ENCODE measurements around the gene SDCBP2. TPM values are rescaled to one million over a fixed set of nuclear protein-coding genes. Genes with fewer than 3 reads are reported as not detected.

Gene SDCBP2
- total and polyA plus RNA-seq, 2 of the 8 experiments (the other 6 are each of a cell fraction or from before 2014, with no cell fraction given): 4.2 to 6.7 TPM

DNA sequence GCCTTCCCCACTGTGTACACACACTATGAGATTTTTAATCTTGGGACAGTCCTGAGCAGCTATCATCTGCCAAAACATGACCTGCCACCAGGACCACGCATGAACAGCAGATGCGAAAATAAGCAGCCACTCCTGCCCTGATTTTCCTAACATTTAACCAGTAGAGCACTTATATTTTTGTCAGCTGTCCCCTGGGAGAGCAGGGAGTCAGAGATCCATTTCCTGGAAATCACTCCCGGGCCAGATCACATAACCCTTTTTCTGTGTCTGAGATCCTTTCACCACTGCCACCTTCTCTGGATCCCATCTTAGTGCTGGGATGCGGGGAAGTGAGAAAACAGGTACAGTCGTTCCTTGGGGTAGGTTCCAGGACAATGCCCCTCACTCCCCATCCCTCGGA, 5.7 kb downstream of the SDCBP2 start:
- Histone ChIP-seq H2BK15ac (ENCODE audit: low read length) (no peak overlapping the region), H3K27me3 (replicated peaks in 1 of 4; ENCODE audit: control insufficient read depth in 3 of 4, extremely low read depth in 1 of 4, insufficient read depth in 3 of 4, low read length in 3 of 4) (no peaks in the 10 kb centered on the region; a peak in 1 of 7 replicates), H2BK120ac (replicated peaks; ENCODE audit: low read depth, low read length) (no peak overlapping the region), H3K79me1 (ENCODE audit: low read depth, low read length) (peaks cover 16% of the 10 kb centered on the region), H4K20me1 (replicated peaks in 1 of 2; ENCODE audit: control insufficient read depth in 1 of 2, insufficient read depth in 2 of 2, low read length in 2 of 2) (peaks cover 4 to 17% of the 10 kb centered on the region in 2 experiments), H3K4me2 (ENCODE audit: insufficient read depth in 1 of 2, low read depth in 2 of 2, low read length in 2 of 2) (no peak overlapping the region), H3K9ac (replicated peaks in 1 of 4; ENCODE audit: extremely low read depth in 1 of 4, low read depth in 3 of 4, low read length in 3 of 4) (no peak overlapping the region), H4K5ac (ENCODE audit: insufficient read length, low read depth, low read length) (no peak overlapping the region), H2AK5ac (ENCODE audit: low read depth, low read length) (no peak overlapping the region), H4K8ac (ENCODE audit: extremely low read depth, insufficient read depth, low read length) (no peak overlapping the region), H3K18ac (ENCODE audit: extremely low read depth, low read length) (no peak overlapping the region), H2BK5ac (ENCODE audit: low read depth, low read length) (no peak overlapping the region), H3K4ac (replicated peaks; ENCODE audit: insufficient read length, low read depth, low read length) (no peak overlapping the region), H3K27ac (ENCODE audit: low read depth, low read length) (no peak overlapping the region), H3K14ac (ENCODE audit: insufficient read length) (no peak overlapping the region), H2BK20ac (ENCODE audit: low read length) (no peak overlapping the region), H2BK12ac (ENCODE audit: low read depth, low read length) (no peak overlapping the region), H2AFZ (ENCODE audit: low read length) (0 out of 2 replicates have a peak overlapping the region, but pooled peaks have one; percentile 12), H3K56ac (replicated peaks; ENCODE audit: insufficient read length, low read depth, low read length) (no peak overlapping the region), H3K9me3 (ENCODE audit: insufficient read depth in 2 of 2, low read depth in 1 of 2, low read length in 1 of 2) (no peaks in the 10 kb centered on the region), H4K91ac (replicated peaks; ENCODE audit: insufficient read length, low read length) (no peak overlapping the region), H3K36me3 (ENCODE audit: control insufficient read depth in 2 of 4, insufficient read depth in 4 of 4, low read length in 3 of 4) (no peaks in the 10 kb centered on the region), H3K23me2 (ENCODE audit: low read depth, low read length) (peaks cover 10% of the 10 kb centered on the region), H3K4me1 (replicated peaks in 1 of 4; ENCODE audit: control insufficient read depth in 3 of 4, insufficient read depth in 4 of 4, low read length in 3 of 4) (peaks cover 2 to 13% (median 5%) of the 10 kb centered on the region in 4 experiments; a peak in 6 of 7 replicates), H3K79me2 (ENCODE audit: control insufficient read depth in 1 of 2, insufficient read depth in 2 of 2, low read length in 2 of 2) (peaks cover 18 to 29% of the 10 kb centered on the region in 2 experiments), H3K23ac (ENCODE audit: insufficient read length) (no peak overlapping the region), H3K4me3 (ENCODE audit: extremely low read depth in 1 of 4, insufficient read depth in 2 of 4, low read depth in 3 of 4, low read length in 4 of 4) (no peak overlapping the region)
- no peak for FAIRE-seq
- ChIA-PET POLR2A (ENCODE audit: partially characterized antibody) (interaction anchor here (0.6 to 6.5 kb wide), 6 partner anchors 13 to 54 kb away, joined by 3 to 34 read pairs (median 3); no protein-coding TSS in a partner anchor), CTCF (ENCODE audit: partially characterized antibody) (interaction anchor here (1.3 to 3.6 kb wide), 5 partner anchors 11 to 94 kb away, joined by 3 to 28 read pairs (median 4); no protein-coding TSS in a partner anchor)
- 85% methylated on average over 6 of the region's 6 CpGs; no CpG with 5 or more reads in 1 of the 2 experiments for WGBS, 2 experiments (ENCODE audit: extremely low coverage in 1 of 2, insufficient coverage in 1 of 2, insufficient read length in 1 of 2, insufficient replicate concordance in 2 of 2, low coverage in 1 of 2, low lambda C conversion rate in 2 of 2, missing lambda C conversion rate in 1 of 2)
- DNase-seq (ENCODE audit: low read depth in 1 of 2, low spot score in 2 of 2): no peak
- TF ChIP-seq HDAC2 (IDR thresholded peaks at IDR 0.05; ENCODE audit: borderline replicate concordance in 1 of 2, low read depth in 2 of 2, low read length in 2 of 2) (no peak), HDAC6 (IDR thresholded peaks at IDR 0.05; ENCODE audit: low read depth, low read length) (no peak), TAF7 (optimal IDR thresholded peaks at IDR 0.05; ENCODE audit: borderline replicate concordance, low read depth, low read length) (no peak), ZNF274 (IDR thresholded peaks at IDR 0.05; ENCODE audit: borderline replicate concordance, extremely low read depth, low read length) (no peak), TAF1 (IDR thresholded peaks at IDR 0.05; ENCODE audit: low read depth, low read length) (no peak), CHD2 (IDR thresholded peaks at IDR 0.05; ENCODE audit: low read length) (no peak), BCL11A (IDR thresholded peaks at IDR 0.05; ENCODE audit: low read depth in 2 of 2, low read length in 2 of 2) (no peak), SIX5 (IDR thresholded peaks at IDR 0.05; ENCODE audit: low read depth, low read length) (no peak), CBX5 (IDR thresholded peaks at IDR 0.05; ENCODE audit: low read depth, low read length) (no peak), SIN3A (conservative IDR thresholded peaks at IDR 0.05 in 1 of 2, IDR thresholded peaks at IDR 0.05 in 1 of 2; ENCODE audit: low read depth in 1 of 2, low read length in 2 of 2) (no peak), EP300 (IDR thresholded peaks at IDR 0.05; ENCODE audit: borderline replicate concordance in 1 of 2, low read depth in 2 of 2, low read length in 2 of 2) (no peak)
- TF ChIP-seq, protein P1, sequence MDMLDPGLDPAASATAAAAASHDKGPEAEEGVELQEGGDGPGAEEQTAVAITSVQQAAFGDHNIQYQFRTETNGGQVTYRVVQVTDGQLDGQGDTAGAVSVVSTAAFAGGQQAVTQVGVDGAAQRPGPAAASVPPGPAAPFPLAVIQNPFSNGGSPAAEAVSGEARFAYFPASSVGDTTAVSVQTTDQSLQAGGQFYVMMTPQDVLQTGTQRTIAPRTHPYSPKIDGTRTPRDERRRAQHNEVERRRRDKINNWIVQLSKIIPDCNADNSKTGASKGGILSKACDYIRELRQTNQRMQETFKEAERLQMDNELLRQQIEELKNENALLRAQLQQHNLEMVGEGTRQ (IDR thresholded peaks at IDR 0.05; ENCODE audit: low read length): no peak

Data from H1 (cell line).